Measurements from ENCODE around the gene CCDC89. TPM values are rescaled to one million over a fixed set of nuclear protein-coding genes. Genes with fewer than 3 reads are reported as not detected.

The CCDC89 gene
- total and polyA plus RNA-seq, 9 of the 15 experiments (the other 6 are each of a cell fraction or from before 2014, with no cell fraction given) = 0.07 to 0.09 TPM; not detected in 7

DNA sequence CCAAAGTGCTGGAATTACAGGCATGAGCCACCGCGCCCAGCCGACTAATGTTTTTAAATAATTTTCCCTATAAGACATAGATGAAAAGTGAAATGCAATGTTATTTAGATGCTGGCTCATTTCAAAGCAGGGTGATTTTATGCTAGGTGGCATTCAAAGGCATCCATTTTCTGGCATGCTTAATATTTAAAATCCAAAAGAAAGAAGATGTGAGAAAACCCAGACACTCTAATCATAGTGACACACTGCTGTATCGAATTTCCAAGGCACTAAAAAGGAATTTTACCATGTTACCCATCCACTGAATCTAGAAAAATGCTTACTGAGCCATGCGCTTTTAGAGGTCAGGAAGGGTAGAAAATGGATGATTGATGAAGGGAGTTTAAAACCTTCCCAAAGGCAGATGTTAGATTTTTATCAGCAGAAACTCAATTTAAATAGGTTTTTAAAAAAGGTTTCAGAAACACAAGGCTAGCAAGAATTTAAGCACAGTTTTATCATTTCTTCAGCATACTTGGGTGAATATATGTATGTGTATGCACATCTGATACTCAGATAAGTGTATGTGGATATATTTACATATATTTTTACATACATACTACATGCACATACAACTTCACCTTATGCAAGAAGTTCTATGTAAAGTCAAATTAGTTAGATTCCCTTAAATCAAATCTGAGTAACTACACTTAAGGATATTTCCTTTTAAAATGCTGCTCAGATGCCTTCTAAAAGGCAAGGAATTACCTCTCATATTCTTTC lies 24.1 kb upstream of the CCDC89 start:
- H4K20me1 ChIP-seq (replicated peaks; ENCODE audit: control insufficient read depth, insufficient read depth, low read length) = no peaks in the 10 kb centered on the region
- H3K9me3 ChIP-seq (replicated peaks; ENCODE audit: control insufficient read depth, insufficient read depth, low read depth, low read length) = no peaks in the 10 kb centered on the region
- ATAC-seq = no peak
- H3K9ac ChIP-seq (ENCODE audit: insufficient read depth in 1 of 2, low read depth in 2 of 2, low read length in 2 of 2) = no peak overlapping the region
- no peak overlapping the region for H3K4me3 ChIP-seq
- H3K4me2 ChIP-seq (ENCODE audit: insufficient read depth, low read length) = no peak overlapping the region
- no peaks in the 10 kb centered on the region for H3K4me1 ChIP-seq (replicated peaks in 1 of 2; ENCODE audit: control insufficient read depth in 2 of 2, insufficient read depth in 2 of 2, low read length in 2 of 2)
- CTCF ChIA-PET (ENCODE audit: low intra/inter-chr PET ratio) = no interaction called here
- H3K9me1 ChIP-seq (ENCODE audit: control insufficient read depth, insufficient read depth, low read length) = no peaks in the 10 kb centered on the region
- no peak overlapping the region for H2AFZ ChIP-seq (ENCODE audit: low read depth, low read length)
- in situ Hi-C loops (cut with MboI) = no loop called here
- POLR2A ChIA-PET = no interaction called here
- H3K36me3 ChIP-seq (ENCODE audit: control insufficient read depth, insufficient read depth, low read length) = no peaks in the 10 kb centered on the region
- no peaks in the 10 kb centered on the region for H3K79me2 ChIP-seq (ENCODE audit: control insufficient read depth, insufficient read depth, low read length)
- 17% methylated on average over 5 of the region's 5 CpGs for WGBS (ENCODE audit: insufficient coverage, low coverage, missing lambda C conversion rate)
- no peak overlapping the region for H3K27ac ChIP-seq (ENCODE audit: extremely low read depth, low read depth, low read length)
- no peak for DNase-seq (ENCODE audit: extremely low read depth in 1 of 4, low spot score in 3 of 4)
- H3K27me3 ChIP-seq (ENCODE audit: control insufficient read depth in 2 of 2, insufficient read depth in 2 of 2, low read length in 2 of 2) = peaks cover 4% of the 10 kb centered on the region in 2 experiments; a peak in 2 of 5 replicates
- no peak for FAIRE-seq
- no TSS peak for BruUV-seq (replicated peaks)
- intact Hi-C loops (cut with micrococcal nuclease) = no loop called here
- TF ChIP-seq RCOR1 (IDR thresholded peaks at IDR 0.05; ENCODE audit: borderline replicate concordance in 1 of 2, low read depth in 2 of 2, low read length in 2 of 2) (no peak), MTA3 (IDR thresholded peaks at IDR 0.05; ENCODE audit: borderline replicate concordance) (no peak), CREM (IDR thresholded peaks at IDR 0.05; ENCODE audit: low read depth) (no peak), ZNF445 (CRISPR knock-in tag; IDR thresholded peaks at IDR 0.05; ENCODE audit: low read depth) (no peak), TOE1 (IDR thresholded peaks at IDR 0.05; ENCODE audit: borderline replicate concordance) (no peak), TOE1 (CRISPR knock-in tag; IDR thresholded peaks at IDR 0.05; ENCODE audit: borderline replicate concordance, low read depth) (no peak), PRMT5 (CRISPR knock-in tag; IDR thresholded peaks at IDR 0.05) (no peak), MNT (conservative IDR thresholded peaks at IDR 0.05) (no peak), TFAM (CRISPR knock-in tag; conservative IDR thresholded peaks at IDR 0.05) (no peak), NFIX (CRISPR knock-in tag; IDR thresholded peaks at IDR 0.05; ENCODE audit: low read depth) (no peak), LARP7 (IDR thresholded peaks at IDR 0.05) (no peak), RBM17 (IDR thresholded peaks at IDR 0.05; ENCODE audit: borderline replicate concordance, low read depth, low read length) (no peak)
